K562 (cell line): Measurements from ENCODE around the gene IKBKE. TPM values are rescaled to one million over a fixed set of nuclear protein-coding genes. Genes with fewer than 3 reads are reported as not detected.

Source experiments
- polyA plus RNA-seq, 8 experiments: library from polyadenylated mRNA; depleted of rRNA in 4 of 8; stranded (reverse) in 5 of 8; unstranded in 3 of 8; fragments of >200 nt; fragmentation: Nextera tagmentation in 2 of 8; fragmentation: Illumina TruSeq in 1 of 8; extraction: Ambion mirVana in 2 of 8; extraction: Trizol in 1 of 8; gene quantifications; 2 replicates each; pipeline versions ENCODE4 v1.2.1 to v1.2.3, GENCODE V29; 2011 to 2014; ENCODE audit warnings: inconsistent platforms in 1 of 8, missing spikeins in 1 of 8
- total RNA-seq, 7 experiments: library from RNA; depleted of rRNA in 6 of 7; stranded (reverse); fragments of >200 nt in 6 of 7; fragmentation: Illumina TruSeq in 2 of 7; extraction: Trizol in 2 of 7; gene quantifications; 2 replicates each; pipeline versions ENCODE4 v1.2.1 to v1.2.3, GENCODE V29; 2011 to 2021; ENCODE audit warnings: low replicate concordance in 1 of 7
- TF ChIP-seq, protein P1 (sequence below), 3 experiments: fragments of 200-800 bp in 1 of 3; fragments of 250-450 bp in 1 of 3; fragments of 450-650 bp in 1 of 3; sonication (Bioruptor Pico) in 1 of 3; sonication (Bioruptor generic) in 1 of 3; formaldehyde crosslinking in 1 of 3; IDR thresholded peaks; 2 replicates each; pipeline versions ENCODE4 v1.6.1 to v1.8.0; 2016 to 2022; ENCODE audit warnings: mild to moderate bottlenecking in 2 of 3, missing genetic modification characterization in 2 of 3, missing compliant biosample characterization in 1 of 3, moderate library complexity in 1 of 3
- TF ChIP-seq, protein P2 (sequence below): fragments of 450-650 bp; IDR thresholded peaks from 2 replicates; pipeline ENCODE4 v1.6.1; 2016; ENCODE audit warnings: mild to moderate bottlenecking, moderate library complexity

IKBKE gene
- total and polyA plus RNA-seq, 9 of the 15 experiments (the other 6 are each of a cell fraction or from before 2014, with no cell fraction given) = 2.3 to 9.0 (median 4.8) TPM

DNA sequence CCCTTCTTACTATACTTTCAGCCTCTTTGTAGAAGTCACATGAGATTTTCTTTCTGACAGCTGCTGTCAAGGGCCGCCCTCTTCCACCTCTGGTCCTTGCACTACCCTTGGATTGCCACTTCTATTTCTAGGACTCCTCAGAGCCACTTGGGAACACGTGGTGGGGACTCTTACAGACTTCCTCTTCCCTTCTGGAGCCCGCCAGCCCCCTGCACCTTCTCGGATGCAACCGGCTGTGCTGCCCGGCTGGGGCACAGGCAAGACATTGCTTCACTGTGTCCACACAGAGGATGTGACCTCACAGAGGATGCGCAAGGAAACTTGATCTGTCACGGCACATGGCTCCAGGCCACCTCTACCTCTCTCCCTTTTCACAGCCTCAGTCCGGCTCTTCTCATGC is 2.4 kb upstream of the IKBKE start (continued):
- TF ChIP-seq, protein P1, sequence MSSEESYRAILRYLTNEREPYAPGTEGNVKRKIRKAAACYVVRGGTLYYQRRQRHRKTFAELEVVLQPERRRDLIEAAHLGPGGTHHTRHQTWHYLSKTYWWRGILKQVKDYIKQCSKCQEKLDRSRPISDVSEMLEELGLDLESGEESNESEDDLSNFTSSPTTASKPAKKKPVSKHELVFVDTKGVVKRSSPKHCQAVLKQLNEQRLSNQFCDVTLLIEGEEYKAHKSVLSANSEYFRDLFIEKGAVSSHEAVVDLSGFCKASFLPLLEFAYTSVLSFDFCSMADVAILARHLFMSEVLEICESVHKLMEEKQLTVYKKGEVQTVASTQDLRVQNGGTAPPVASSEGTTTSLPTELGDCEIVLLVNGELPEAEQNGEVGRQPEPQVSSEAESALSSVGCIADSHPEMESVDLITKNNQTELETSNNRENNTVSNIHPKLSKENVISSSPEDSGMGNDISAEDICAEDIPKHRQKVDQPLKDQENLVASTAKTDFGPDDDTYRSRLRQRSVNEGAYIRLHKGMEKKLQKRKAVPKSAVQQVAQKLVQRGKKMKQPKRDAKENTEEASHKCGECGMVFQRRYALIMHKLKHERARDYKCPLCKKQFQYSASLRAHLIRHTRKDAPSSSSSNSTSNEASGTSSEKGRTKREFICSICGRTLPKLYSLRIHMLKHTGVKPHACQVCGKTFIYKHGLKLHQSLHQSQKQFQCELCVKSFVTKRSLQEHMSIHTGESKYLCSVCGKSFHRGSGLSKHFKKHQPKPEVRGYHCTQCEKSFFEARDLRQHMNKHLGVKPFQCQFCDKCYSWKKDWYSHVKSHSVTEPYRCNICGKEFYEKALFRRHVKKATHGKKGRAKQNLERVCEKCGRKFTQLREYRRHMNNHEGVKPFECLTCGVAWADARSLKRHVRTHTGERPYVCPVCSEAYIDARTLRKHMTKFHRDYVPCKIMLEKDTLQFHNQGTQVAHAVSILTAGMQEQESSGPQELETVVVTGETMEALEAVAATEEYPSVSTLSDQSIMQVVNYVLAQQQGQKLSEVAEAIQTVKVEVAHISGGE (CRISPR knock-in tag; IDR thresholded peaks at IDR 0.05) = peak in 1 of 3 experiments; percentile 79; a peak in 2 of 6 replicates
- TF ChIP-seq, protein P2, sequence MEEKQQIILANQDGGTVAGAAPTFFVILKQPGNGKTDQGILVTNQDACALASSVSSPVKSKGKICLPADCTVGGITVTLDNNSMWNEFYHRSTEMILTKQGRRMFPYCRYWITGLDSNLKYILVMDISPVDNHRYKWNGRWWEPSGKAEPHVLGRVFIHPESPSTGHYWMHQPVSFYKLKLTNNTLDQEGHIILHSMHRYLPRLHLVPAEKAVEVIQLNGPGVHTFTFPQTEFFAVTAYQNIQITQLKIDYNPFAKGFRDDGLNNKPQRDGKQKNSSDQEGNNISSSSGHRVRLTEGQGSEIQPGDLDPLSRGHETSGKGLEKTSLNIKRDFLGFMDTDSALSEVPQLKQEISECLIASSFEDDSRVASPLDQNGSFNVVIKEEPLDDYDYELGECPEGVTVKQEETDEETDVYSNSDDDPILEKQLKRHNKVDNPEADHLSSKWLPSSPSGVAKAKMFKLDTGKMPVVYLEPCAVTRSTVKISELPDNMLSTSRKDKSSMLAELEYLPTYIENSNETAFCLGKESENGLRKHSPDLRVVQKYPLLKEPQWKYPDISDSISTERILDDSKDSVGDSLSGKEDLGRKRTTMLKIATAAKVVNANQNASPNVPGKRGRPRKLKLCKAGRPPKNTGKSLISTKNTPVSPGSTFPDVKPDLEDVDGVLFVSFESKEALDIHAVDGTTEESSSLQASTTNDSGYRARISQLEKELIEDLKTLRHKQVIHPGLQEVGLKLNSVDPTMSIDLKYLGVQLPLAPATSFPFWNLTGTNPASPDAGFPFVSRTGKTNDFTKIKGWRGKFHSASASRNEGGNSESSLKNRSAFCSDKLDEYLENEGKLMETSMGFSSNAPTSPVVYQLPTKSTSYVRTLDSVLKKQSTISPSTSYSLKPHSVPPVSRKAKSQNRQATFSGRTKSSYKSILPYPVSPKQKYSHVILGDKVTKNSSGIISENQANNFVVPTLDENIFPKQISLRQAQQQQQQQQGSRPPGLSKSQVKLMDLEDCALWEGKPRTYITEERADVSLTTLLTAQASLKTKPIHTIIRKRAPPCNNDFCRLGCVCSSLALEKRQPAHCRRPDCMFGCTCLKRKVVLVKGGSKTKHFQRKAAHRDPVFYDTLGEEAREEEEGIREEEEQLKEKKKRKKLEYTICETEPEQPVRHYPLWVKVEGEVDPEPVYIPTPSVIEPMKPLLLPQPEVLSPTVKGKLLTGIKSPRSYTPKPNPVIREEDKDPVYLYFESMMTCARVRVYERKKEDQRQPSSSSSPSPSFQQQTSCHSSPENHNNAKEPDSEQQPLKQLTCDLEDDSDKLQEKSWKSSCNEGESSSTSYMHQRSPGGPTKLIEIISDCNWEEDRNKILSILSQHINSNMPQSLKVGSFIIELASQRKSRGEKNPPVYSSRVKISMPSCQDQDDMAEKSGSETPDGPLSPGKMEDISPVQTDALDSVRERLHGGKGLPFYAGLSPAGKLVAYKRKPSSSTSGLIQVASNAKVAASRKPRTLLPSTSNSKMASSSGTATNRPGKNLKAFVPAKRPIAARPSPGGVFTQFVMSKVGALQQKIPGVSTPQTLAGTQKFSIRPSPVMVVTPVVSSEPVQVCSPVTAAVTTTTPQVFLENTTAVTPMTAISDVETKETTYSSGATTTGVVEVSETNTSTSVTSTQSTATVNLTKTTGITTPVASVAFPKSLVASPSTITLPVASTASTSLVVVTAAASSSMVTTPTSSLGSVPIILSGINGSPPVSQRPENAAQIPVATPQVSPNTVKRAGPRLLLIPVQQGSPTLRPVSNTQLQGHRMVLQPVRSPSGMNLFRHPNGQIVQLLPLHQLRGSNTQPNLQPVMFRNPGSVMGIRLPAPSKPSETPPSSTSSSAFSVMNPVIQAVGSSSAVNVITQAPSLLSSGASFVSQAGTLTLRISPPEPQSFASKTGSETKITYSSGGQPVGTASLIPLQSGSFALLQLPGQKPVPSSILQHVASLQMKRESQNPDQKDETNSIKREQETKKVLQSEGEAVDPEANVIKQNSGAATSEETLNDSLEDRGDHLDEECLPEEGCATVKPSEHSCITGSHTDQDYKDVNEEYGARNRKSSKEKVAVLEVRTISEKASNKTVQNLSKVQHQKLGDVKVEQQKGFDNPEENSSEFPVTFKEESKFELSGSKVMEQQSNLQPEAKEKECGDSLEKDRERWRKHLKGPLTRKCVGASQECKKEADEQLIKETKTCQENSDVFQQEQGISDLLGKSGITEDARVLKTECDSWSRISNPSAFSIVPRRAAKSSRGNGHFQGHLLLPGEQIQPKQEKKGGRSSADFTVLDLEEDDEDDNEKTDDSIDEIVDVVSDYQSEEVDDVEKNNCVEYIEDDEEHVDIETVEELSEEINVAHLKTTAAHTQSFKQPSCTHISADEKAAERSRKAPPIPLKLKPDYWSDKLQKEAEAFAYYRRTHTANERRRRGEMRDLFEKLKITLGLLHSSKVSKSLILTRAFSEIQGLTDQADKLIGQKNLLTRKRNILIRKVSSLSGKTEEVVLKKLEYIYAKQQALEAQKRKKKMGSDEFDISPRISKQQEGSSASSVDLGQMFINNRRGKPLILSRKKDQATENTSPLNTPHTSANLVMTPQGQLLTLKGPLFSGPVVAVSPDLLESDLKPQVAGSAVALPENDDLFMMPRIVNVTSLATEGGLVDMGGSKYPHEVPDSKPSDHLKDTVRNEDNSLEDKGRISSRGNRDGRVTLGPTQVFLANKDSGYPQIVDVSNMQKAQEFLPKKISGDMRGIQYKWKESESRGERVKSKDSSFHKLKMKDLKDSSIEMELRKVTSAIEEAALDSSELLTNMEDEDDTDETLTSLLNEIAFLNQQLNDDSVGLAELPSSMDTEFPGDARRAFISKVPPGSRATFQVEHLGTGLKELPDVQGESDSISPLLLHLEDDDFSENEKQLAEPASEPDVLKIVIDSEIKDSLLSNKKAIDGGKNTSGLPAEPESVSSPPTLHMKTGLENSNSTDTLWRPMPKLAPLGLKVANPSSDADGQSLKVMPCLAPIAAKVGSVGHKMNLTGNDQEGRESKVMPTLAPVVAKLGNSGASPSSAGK = peak; percentile 49; the same call in 1 of the 2 replicates
- TF ChIP-seq, all 486 proteins: peak for 11
